ENCODE data around the gene SLC38A4.
A peak's percentile ranks its signal among the peaks of the same experiment; 100 is the strongest.

Gene SLC38A4

DNA sequence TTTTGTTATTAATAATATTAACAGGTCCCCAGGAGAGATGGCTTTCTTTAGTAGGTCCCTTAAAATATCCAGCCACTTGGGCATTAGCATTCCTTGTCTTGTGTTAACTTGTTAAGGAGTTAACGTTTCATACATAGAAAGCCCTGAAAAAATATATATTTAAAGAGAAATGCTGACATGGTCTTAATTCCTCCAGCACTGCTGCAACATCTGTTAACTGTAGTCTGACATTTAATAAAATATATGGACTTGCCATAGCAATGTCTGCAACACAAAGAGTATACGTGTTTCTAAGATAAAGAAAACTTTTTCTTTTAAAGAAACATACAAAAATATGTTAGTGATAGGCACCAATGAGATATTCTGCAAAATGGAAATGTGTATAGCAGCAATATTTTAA is 10.0 kb downstream of the SLC38A4 start:
- DNase-seq (ENCODE audit: low read depth in 2 of 2) = no peak

DNA sequence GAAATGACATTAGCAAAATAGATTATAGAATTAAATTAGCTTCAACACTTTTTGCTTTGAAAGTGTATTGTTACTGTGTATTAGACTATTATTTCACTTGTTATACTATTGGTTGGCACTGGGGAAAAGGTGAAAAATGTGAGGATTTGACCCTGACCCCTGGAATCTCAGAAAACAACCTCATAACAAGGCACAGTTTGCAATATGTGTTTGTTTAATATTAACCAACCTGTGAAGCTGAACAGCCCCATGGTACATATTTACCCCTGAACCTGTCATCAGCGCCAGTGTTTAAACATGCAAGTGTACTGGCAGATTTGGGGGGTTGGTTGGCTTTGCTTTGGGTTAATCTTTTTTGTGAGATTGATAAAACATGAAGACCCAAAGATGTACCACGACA is 11.7 kb downstream of the SLC38A4 start:
- DNase-seq (ENCODE audit: low read depth in 2 of 2) = no peak

DNA sequence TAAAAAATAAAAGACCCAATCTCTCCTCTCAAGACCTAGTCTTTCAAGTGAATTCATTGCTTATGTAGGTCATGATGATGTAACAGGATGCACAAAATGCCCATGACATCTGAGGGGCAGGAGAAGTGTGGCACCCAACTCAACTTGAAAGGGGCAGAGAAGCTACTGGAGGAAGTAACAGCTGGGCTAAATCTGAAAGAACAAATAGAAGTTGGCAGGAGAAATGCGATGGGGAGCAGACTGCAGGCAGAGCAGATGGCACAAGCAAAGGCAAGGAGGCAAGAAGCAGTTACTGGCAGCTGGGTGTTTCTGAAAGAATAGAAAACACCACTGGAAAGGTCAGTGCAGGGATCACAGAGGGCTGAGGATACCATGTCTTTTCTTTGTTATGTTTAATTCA is 14.6 kb downstream of the SLC38A4 start:
- no peak for DNase-seq (ENCODE audit: low read depth in 2 of 2)

DNA sequence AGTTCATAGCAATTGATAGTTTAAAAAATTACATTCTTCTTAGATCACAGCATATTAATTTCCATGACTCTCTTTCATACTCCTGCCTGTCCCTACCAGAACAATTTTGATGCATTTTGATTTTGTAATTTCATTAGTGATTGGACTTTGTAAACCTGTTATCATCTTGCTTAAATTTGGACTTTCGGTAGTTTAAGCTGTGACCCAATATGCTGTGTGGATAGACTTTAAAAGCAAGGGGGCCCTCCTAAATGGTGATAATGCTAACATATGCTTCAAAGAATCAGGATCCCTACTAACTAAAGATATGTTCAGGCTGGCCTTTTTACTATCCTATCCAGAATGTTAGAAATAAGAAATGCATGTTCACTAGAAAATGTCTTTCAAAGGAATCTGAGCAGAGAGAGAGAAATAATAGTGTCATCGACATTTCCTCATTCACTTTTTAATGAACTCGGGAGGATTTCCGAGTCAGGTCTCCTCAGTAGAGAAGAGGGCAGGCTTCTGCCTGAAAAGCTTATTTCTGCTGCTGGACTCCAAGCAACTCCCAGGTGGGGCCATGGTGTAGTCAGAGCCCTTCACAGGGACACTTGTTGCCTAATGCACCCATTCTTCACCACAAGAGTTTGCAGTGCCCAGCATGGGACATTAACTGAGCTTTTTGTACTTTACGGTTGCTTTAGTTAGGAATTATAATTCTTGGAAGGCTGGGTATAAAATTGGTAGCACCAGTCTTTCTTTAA is 16.7 kb downstream of the SLC38A4 start:
- DNase-seq (ENCODE audit: low read depth in 2 of 2) = no peak

DNA sequence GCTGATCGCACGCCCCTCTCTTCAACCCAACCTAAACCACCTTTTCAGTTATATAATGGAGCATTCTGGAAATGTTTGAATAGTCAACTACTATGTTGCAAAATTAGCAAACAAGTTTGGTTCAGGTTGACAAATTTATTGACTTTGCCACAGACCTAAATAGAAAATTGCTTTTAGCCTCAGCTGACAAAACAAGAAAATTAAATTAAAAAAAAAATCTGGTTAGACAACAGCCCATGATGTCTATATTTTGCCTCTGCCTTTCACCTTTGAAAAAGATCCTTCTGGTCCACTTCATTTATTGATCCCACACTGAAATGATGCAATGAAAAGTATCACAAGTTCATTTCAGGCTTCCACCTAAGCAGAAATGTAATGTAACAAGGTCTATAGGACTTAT is 17.5 kb downstream of the SLC38A4 start:
- no peak for DNase-seq (ENCODE audit: low read depth in 2 of 2)

GRCh38 chr12:46804054-46804453 is 21.7 kb downstream of the SLC38A4 start:
- no peak for DNase-seq (ENCODE audit: low read depth in 2 of 2)

DNA sequence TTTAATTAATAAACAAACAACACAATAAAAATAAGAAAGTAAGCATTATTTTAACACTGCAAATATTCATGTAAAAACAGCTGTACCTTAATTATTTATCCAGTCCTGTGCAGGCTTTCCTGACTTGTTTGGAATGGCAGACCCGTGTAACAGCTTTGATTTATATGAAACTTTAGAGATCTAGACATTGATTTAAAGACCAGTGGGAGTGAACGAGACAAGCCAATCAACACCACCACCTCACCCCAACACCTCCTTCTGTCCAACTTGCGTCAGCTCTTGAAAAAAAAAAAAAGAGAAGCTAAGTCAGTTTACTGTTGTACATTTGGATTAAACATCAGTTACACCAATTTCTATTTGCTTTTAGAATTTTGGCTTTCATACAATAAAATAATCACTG is 22.3 kb downstream of the SLC38A4 start:
- no peak for DNase-seq (ENCODE audit: low read depth in 2 of 2)

DNA sequence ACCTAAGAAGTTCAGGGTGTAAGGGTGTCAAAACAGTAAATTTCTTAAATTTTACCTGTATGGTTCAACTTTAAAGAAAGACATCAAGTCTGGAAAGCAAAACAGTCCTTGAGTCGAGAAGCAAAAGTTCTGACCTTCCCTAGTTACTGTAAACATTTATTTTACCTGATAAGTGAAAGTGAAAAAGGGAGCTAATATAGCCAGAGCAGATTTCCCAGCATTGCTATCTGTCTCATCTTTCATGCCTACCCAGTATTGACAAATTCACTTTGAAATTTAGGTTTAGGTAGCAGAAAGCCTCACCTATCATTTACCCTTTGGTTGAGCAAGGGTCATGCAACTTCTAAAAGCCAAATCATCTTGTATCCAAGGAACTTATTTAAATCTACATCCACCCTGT is 24.5 kb downstream of the SLC38A4 start:
- no peak for DNase-seq (ENCODE audit: low read depth in 2 of 2)

DNA sequence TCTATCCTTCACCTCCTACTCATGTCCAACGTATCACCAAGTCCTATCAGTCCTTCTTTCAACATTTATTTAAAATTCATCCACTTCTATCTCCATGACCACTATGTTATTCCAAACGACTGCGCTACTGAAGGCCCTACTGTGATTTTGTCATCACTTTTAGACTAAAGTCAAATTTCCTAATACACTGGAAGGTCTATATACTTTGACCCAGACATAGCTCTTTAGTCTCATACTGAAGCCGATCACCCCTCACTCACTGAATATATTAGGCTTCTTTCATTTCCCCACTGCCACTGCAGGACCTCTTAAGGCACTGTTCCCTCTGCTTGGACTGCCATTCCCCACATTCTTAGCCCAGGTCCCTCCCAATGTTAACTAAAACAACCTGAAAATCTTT is 25.6 kb downstream of the SLC38A4 start:
- no peak for DNase-seq (ENCODE audit: low read depth in 2 of 2)

GRCh38 chr12:46798648-46799047 is 27.1 kb downstream of the SLC38A4 start:
- DNase-seq (ENCODE audit: low read depth in 2 of 2) = no peak

GRCh38 chr12:46798056-46798455 is 27.7 kb downstream of the SLC38A4 start:
- DNase-seq (ENCODE audit: low read depth in 2 of 2) = no peak

DNA sequence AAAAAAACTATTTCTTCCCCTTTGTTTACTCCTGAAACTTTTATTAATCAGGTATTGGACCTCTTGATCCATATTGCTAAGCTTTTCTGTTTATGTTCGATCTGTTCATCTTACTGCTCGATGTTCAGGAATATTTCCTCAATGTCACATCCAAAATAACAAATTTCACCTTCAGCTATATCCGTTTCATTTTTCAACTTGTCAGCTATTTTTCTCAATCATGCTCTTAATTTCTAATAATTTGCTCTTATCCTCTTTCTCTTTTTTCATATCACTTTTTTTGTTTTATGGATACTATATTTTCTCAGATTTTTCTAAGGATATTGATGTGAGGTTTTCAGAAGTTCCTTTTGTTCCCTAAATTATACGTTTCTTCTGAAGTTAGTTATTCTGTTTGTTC is 29.8 kb downstream of the SLC38A4 start:
- DNase-seq (ENCODE audit: low read depth in 2 of 2) = no peak

DNA sequence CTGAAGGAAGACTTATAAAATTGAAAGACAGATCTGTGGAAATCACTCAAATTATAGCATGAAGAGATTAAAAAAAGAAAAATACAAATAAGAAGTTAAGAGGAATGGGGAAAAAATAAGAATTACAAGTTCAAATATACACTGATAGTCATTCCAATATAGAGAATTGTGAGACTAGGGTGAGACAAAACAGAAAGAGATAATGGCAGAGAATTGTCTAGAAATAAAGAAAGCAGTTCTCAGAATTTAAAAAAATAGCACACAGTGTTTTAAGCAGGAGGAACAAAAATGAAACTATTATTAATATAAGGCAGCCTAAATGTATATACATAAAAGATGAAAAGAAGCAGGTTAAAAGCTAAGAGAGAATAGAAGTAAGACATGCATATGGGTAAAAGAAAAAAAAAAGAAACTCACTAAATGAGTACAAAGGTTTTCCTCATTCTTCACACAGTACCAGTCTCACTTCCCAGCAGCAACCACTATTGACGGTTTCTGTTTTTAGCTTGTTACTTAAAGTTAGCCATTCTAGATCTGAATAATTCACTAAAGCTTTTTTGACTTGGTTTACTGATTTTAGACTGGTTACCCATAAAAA is 31.1 kb downstream of the SLC38A4 start:
- no peak for DNase-seq (ENCODE audit: low read depth in 2 of 2)

DNA sequence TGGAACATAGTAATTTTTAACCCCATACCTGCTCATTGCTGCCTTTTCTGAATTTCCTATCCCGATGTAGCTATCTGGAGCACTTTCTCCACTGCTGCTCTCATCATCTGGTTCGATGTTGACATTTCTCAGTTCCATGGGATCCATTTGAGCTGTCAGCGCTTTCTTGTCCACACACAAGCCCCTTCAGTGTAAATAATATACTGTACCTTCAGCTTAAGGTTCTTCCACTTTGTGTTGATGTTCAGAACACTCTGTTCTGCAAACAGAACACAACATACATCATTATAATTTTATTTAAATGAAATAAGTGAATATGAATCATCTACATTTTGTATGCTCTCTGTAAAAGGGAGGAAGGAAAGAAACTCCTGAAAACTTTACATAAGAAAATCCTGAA is 32.9 kb downstream of the SLC38A4 start:
- DNase-seq (ENCODE audit: low read depth in 2 of 2) = no peak

DNA sequence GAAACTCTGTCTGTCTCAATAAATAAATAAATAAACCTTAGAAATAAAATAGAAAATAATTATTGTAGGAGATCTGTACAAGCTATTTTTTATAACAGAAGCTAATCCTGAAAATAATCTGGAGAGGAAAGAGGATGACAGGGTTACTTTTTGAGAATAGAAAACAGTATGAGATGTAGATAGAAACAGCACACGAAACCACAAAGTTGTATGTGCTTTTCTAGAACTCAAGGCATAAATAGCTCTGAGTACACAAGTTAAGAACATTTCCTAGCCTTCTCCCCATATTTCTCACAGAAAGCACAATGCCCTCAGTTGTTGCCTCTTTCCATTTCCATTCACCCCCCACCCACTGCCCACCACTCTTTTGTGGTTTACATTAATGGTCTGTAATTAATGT is 35.7 kb downstream of the SLC38A4 start:
- no peak for DNase-seq (ENCODE audit: low read depth in 2 of 2)

- DNase-seq (ENCODE audit: low read depth in 2 of 2) = no peak
Measured at GRCh38 chr12:46788072-46788887, 37.5 kb downstream of the SLC38A4 start.

GRCh38 chr12:46787496-46788055 is 38.2 kb downstream of the SLC38A4 start:
- DNase-seq (ENCODE audit: low read depth in 2 of 2) = no peak

- peak; percentile 60 for DNase-seq (ENCODE audit: low read depth in 2 of 2)
Measured at GRCh38 chr12:46786774-46787173, 39.0 kb downstream of the SLC38A4 start.

DNA sequence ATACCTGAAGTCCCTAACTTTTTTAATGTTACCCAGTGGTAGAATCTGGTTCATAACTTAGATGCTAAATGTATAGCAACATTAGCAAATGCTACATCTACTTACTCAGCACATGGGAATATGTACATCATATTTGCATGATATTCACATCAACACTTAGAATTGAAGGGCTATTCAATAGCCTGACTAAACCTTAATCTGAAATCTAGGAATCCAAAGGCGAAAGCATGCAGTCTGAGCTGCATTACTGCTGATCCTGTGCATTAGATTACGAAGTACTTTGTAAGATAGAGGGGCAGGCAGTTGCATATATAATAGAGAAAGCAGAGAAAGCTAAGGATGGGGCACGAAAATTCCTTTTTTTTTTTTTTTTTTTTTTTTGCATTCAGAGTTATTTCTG is 40.4 kb downstream of the SLC38A4 start:
- DNase-seq (ENCODE audit: low read depth in 2 of 2) = no peak

GRCh38 chr12:46783871-46784270 is 41.9 kb downstream of the SLC38A4 start:
- no peak for DNase-seq (ENCODE audit: low read depth in 2 of 2)

DNA sequence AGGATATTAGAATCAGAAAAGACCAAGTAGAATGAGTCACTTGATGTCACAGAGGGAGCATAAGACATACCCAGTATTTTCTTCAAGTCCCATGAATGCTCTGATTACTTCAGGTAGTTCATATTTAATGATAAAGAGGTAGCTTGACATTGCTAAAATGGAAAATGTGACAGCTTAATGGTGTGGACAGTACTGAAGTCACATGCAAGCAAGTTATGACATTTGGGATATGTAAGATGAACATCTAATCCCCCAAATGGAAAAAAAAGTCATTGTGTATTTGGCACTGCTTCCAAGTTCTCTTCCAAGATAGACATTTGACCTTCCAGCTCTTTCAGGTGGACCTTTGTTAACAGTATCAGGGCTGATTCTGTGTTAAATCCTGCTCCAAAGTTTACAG is 45.9 kb downstream of the SLC38A4 start:
- no peak for DNase-seq (ENCODE audit: low read depth in 2 of 2)

DNA sequence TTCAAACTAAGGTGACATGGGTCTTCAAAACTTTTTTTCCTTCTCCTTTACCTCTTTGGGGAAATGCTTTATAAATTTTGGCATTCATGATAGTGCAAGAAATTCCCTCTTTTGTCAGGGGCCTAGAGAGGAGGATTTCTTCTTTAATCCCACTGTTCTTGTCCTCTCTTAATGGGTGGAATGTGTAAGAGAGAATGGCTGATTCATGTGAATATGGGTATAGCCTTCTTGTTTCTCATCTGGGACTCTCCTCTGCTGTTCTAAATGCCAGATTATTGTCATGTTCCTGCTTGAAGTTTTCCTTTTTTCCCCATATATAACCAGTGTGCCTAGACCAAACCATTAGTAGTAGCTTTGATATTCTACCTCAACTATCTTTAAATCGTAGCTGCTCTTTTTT is 46.7 kb downstream of the SLC38A4 start:
- DNase-seq (ENCODE audit: low read depth in 2 of 2) = no peak

- DNase-seq (ENCODE audit: low read depth in 2 of 2) = no peak
Measured at GRCh38 chr12:46778415-46778814, 47.4 kb downstream of the SLC38A4 start.

All from fibroblast of skin of left quadriceps (primary cell).